ENCODE measurements around the gene RBM39.
"Not testable (repeated sequence)": the region's sequence is repeated elsewhere in the genome, so short reads cannot be mapped to it uniquely, and the experiment has no call there.

The RBM39 gene

GRCh38 chr20:35704514-35705261, 37.4 kb downstream of the RBM39 start:
- DNase-seq = no peak

GRCh38 chr20:35702824-35703695, 39.0 kb downstream of the RBM39 start:
- DNase-seq = no peak

- DNase-seq = no peak
Measured at GRCh38 chr20:35702051-35702823, 39.8 kb downstream of the RBM39 start.

DNA sequence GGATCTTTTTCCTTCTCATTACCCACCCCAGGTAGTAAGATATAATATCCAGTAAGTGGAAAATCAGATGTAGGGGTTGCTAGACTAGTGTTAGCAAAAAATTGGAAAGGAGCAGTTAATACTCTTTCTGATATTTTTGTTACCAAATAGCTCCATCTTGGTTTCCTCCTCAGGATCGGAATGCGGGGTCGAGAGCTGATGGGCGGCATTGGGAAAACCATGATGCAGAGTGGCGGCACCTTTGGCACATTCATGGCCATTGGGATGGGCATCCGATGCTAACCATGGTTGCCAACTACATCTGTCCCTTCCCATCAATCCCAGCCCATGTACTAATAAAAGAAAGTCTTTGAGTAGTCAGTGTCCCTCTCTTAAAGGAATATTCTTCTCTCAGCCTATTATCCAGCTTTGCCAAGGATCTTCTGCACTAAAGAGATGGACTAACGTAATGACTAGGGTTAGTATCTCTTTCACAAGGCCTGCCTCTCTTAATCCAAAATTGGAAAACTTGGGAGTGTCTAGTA, 41.4 kb downstream of the RBM39 start:
- no peak for DNase-seq

- DNase-seq = no peak
Measured at GRCh38 chr20:35699957-35700624, 42.0 kb downstream of the RBM39 start.

DNA sequence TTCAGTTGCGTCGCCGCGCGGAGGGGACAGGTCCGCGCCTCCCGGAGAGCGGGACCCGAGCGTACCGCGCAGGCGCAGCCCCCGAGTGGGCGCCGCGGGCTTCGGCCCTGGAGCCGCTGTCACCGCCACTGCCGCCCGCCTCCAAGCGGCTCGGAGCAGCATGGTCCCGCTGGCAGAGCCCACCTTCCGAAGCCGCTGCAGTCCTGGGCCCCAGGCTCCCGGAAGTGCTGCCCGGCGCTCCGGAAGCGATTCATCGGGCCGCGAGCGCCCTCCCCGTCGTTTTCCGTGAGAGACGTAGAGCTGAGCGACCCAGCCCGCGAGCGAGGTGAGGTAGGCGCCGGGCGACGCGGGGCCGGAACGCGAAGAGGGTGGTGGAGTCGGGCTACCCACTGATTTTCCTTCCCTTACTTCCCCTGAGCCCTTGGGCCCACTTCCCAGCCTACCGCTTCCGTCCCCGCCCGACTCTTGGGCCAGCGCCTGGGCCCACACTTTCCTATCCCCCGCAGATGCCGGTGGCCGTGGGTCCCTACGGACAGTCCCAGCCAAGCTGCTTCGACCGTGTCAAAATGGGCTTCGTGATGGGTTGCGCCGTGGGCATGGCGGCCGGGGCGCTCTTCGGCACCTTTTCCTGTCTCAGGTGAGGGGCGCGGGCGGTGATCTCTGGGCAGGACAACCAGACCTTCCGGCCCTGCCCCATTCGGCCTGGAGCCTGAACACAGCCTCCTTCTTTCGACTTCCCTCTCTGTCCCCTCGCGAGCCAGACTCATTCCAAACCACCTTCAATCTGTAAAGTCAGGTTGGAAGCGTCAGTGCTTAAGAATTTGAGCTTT, 42.7 kb downstream of the RBM39 start, which contains the start of the genes NFS1 and ROMO1:
NFS1 (minus strand) TSS at position 226 of the 830 bp plus-strand sequence; CDS start at position 162, 64 bp downstream.
ROMO1 (plus strand) TSS at position 279 of the 830 bp plus-strand sequence; CDS start at position 507, 228 bp downstream.
- peak; percentile 77 for DNase-seq

DNA sequence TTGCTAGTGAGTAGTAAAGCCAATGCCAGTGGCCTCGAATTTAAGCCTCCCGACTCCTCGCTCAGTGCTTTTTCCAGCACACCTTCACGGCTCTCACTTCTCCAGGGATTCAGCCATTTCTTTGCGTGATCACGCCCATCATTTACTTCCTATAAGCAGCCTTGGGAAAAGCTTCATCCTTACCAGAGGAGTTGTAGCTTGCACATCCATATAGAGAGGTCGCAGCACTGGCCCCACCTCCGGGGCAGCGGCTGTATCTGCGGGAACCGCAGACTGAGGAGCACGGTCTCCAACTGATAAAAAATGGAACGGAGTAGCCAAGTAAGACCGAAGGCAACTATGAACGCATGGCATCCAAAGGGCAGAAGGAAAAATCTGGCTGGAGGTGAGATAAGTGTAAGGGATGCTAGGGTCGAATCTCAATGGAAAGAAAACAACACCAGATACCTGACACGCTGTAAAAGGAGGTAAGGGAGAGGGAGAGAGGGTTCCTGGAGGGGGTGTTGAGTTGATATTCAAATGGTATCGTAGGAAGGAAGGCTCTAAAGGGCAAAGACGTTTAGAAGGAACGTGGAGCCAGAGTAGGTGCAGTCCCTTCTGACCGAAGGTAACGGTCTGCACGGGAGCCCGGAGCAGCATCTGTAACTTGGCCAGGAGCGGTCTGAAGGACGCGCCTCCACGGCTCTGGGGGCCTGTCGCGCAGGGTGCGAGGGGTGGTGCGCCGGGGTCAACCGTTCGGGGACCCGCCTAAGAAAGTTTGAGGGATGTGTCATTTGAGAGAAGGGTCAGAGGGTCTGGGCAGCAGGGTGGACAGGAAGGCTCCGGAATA, 43.5 kb downstream of the RBM39 start:
- DNase-seq = no peak

DNA sequence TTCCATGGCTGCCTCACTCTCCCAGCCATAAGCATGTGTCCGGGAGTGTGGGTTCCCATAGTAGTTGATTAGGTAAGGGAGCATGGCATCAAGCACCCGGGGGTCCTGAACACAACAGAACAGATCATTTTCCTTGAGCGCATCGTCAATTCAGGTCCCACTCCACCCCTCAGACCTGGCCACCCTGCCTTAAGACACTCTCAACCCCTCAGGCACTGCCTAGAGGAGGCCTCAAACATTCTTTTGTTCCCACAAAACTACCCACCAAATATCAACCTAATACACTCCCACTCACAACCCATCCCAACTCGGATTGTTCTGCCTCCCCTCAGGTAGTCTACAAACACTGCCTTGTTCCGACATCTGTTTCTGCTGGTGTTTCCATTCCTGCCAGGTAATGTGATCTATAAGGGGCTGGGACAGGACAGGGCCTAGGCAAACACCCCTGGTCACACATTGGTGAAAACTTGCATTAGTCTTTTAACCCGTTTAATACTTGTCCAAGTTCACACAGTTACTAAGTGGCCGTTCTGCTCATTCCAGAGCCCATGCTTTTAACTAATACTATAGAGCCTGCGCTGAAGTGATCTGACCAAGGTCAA, 44.3 kb downstream of the RBM39 start:
- DNase-seq = no peak

- DNase-seq = no peak
Measured at GRCh38 chr20:35695978-35696377, 46.1 kb downstream of the RBM39 start.

GRCh38 chr20:35695245-35695749, 46.8 kb downstream of the RBM39 start:
- no peak for DNase-seq

DNA sequence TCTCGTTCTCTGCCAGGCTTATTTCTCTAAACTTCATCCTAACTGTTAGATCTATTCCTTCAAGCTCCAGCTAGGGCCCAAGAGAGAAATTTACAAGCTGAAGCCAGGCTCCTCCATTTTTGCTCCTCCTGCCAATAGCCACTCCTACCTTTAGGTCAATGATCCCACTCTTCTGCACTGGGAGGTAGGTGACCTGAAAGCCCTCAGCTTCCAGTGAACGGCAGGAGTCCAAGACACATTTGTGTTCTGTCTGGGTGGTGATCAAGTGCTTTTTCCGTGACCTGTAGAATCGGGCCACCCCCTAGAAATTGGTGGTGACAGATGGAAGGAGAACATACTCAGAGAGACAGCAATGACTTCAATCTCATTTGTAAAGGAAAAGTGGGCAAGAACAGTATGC, 51.8 kb downstream of the RBM39 start:
- DNase-seq = no peak

DNA sequence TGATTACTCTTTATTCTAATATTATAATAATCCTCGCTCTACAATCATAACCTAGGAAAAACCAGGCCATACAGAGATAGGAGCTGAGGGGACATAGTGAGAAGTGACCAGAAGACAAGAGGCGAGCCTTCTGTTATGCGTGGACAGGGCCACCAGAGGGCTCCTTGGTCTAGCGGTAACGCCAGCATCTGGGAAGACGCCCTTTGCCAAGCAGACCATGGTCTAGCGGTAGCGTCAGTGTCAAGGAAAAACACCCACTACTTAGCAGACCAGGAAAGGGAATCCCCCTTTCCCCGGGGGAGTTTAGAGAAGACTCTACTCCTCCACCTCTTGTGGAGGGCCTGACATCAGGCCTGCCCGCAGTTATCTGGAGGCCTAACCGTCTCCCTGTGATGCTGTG, 55.2 kb downstream of the RBM39 start:
- not testable (repeated sequence) for DNase-seq

- not testable (repeated sequence) for DNase-seq
Measured at GRCh38 chr20:35685368-35685767, 56.7 kb downstream of the RBM39 start.

- DNase-seq = no peak
Measured at GRCh38 chr20:35681960-35682359, 60.1 kb downstream of the RBM39 start.

- DNase-seq = no peak
Measured at GRCh38 chr20:35680452-35681183, 61.4 kb downstream of the RBM39 start.

DNA sequence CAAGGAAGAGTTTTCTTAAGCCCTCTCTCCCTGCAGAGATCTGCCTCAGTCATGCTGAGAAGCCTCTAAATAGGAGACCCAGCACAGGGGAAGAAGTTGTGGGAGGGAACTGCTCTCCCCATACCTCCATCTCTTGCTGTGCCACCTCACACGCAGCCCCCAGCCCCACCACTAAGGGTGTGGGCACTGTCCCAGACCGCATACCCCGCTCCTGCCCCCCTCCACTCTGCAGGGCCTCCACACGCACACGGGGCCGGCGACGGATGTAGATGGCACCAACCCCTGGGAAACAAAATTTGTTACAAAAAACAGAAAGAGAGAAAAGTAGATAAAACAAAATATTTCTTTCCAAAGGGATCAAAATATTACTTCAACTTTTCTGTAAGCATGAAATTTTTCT, 67.1 kb downstream of the RBM39 start:
- no peak for DNase-seq

GRCh38 chr20:35673884-35674283, 68.2 kb downstream of the RBM39 start:
- no peak for DNase-seq

- no peak for DNase-seq
Measured at GRCh38 chr20:35669681-35670080, 72.4 kb downstream of the RBM39 start.

GRCh38 chr20:35669221-35669620, 72.8 kb downstream of the RBM39 start:
- no peak for DNase-seq
